ENCODE data around the gene AHCYL1.

- TF ChIP-seq, protein P1, sequence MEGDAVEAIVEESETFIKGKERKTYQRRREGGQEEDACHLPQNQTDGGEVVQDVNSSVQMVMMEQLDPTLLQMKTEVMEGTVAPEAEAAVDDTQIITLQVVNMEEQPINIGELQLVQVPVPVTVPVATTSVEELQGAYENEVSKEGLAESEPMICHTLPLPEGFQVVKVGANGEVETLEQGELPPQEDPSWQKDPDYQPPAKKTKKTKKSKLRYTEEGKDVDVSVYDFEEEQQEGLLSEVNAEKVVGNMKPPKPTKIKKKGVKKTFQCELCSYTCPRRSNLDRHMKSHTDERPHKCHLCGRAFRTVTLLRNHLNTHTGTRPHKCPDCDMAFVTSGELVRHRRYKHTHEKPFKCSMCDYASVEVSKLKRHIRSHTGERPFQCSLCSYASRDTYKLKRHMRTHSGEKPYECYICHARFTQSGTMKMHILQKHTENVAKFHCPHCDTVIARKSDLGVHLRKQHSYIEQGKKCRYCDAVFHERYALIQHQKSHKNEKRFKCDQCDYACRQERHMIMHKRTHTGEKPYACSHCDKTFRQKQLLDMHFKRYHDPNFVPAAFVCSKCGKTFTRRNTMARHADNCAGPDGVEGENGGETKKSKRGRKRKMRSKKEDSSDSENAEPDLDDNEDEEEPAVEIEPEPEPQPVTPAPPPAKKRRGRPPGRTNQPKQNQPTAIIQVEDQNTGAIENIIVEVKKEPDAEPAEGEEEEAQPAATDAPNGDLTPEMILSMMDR (IDR thresholded peaks at IDR 0.05), result no peak
- TF ChIP-seq POLR2A (IDR thresholded peaks at IDR 0.05), result no peak
These were observed 63.7 kb downstream of the AHCYL1 start for GRCh38 chr1:110048240-110048639.

Data from thyroid gland (tissue), 4 donors.